Measurements from ENCODE around the gene SYT7. TPM values are rescaled to one million over a fixed set of nuclear protein-coding genes. Genes with fewer than 3 reads are reported as not detected.

The SYT7 gene
- total and polyA plus RNA-seq, 2 of the 8 experiments (the other 6 are each of a cell fraction or from before 2014, with no cell fraction given): 9.6 to 10.5 TPM

GRCh38 chr11:61531044-61531443 lies 49.8 kb downstream of the SYT7 start (continued):
- no peak for TF ChIP-seq MAX (IDR thresholded peaks at IDR 0.05)
- no peak for TF ChIP-seq EGR1 (IDR thresholded peaks at IDR 0.05; ENCODE audit: borderline replicate concordance, low read depth, low read length)
- no peak for TF ChIP-seq KDM5A (IDR thresholded peaks at IDR 0.05; ENCODE audit: low read length)
- TF ChIP-seq NRF1 (IDR thresholded peaks at IDR 0.05; ENCODE audit: low read depth, low read length): no peak
- no peak for TF ChIP-seq TAF1 (IDR thresholded peaks at IDR 0.05; ENCODE audit: low read depth, low read length)
- TF ChIP-seq RXRA (IDR thresholded peaks at IDR 0.05; ENCODE audit: insufficient read depth, low read depth, low read length): no peak

Measured in H1 (cell line).